Astrocyte (in vitro differentiated cells and primary cell): Measurements from ENCODE around the gene ALG2.

Source experiments
- CTCF ChIP-seq: IDR thresholded peaks from 2 replicates; pipeline ENCODE4 v1.5.1; 2011; ENCODE audit warnings: low read depth, mild to moderate bottlenecking, inconsistent platforms, low read length, moderate library complexity; ENCODE audit not compliant: insufficient read depth
- EZH2 ChIP-seq: IDR thresholded peaks from 2 replicates; pipeline ENCODE4 v1.6.1; 2012; ENCODE audit warnings: mild to moderate bottlenecking, low read length, inconsistent platforms; ENCODE audit not compliant: insufficient read depth

- TF ChIP-seq CTCF (no peak), EZH2 (no peak)
Observed at GRCh38 chr9:99235069-99235468, 13.3 kb upstream of the ALG2 start.
